ENCODE results near the gene DCAF16. TPM values are rescaled to one million over a fixed set of nuclear protein-coding genes. Genes with fewer than 3 reads are reported as not detected.

The DCAF16 gene
- total RNA-seq, 1 experiment from 2014 or later, result 46.2 TPM

GRCh38 chr4:17757621-17758020 lies 52.9 kb downstream of the DCAF16 start:
- Mint-ChIP-seq H3K27me3 (ENCODE audit: low read depth) (peaks cover 9% of the 10 kb centered on the region), H3K36me3 (ENCODE audit: insufficient read depth in 1 of 3, low read depth in 3 of 3) (no peaks in the 10 kb centered on the region), H3K4me1 (peaks cover 9 to 13% of the 10 kb centered on the region in 2 experiments), H3K27ac (no peak overlapping the region), H3K4me3 (no peak overlapping the region), H3K9me3 (no peaks in the 10 kb centered on the region)
- no peaks in the 10 kb centered on the region for H3K27me3 ChIP-seq (ENCODE audit: insufficient read depth, low read length)
- H3K4me2 ChIP-seq (ENCODE audit: insufficient read depth, insufficient read length, low read length), result no peak overlapping the region
- H3K23me2 ChIP-seq (ENCODE audit: insufficient read length, low read depth, low read length, poor library complexity, severe bottlenecking), result no peaks in the 10 kb centered on the region
- H3K9ac ChIP-seq (ENCODE audit: extremely low read depth, insufficient read length, low read length), result no peak overlapping the region
- H4K5ac ChIP-seq (ENCODE audit: insufficient read length, low read depth, low read length), result no peak overlapping the region
- H2BK5ac ChIP-seq (ENCODE audit: insufficient read length, low read length), result no peak overlapping the region
- H4K91ac ChIP-seq (ENCODE audit: insufficient read length, low read depth, low read length), result no peak overlapping the region
- no peak overlapping the region for H2BK120ac ChIP-seq (ENCODE audit: low read depth, low read length, poor library complexity, severe bottlenecking)
- H3K18ac ChIP-seq (ENCODE audit: insufficient read length, low read depth, low read length), result no peak overlapping the region
- H3K14ac ChIP-seq (ENCODE audit: insufficient read depth, low read length), result no peak overlapping the region
- H3K9me3 ChIP-seq (ENCODE audit: control insufficient read depth, low read depth, low read length), result no peaks in the 10 kb centered on the region
- TF ChIP-seq CTCF (conservative IDR thresholded peaks at IDR 0.05), result no peak
- H2AFZ ChIP-seq (ENCODE audit: low read length), result no peak overlapping the region
- H3K79me2 ChIP-seq (ENCODE audit: insufficient read depth, low read length), result no peaks in the 10 kb centered on the region
- H3K4ac ChIP-seq (ENCODE audit: low read depth, low read length), result no peak overlapping the region
- peaks cover 5% of the 10 kb centered on the region; the same call in 1 of the 2 replicates for H3K4me1 ChIP-seq (ENCODE audit: insufficient read depth, low read length)
- no peak overlapping the region for H3K23ac ChIP-seq (ENCODE audit: insufficient read length, low read depth, low read length)
- WGBS (ENCODE audit: extremely low coverage, insufficient read length, low lambda C conversion rate), result no CpG with 5 or more reads among the region's 1 CpG
- H2BK15ac ChIP-seq (ENCODE audit: low read depth, low read length), result no peak overlapping the region
- H3K27ac ChIP-seq (ENCODE audit: insufficient read length, low read depth, low read length), result no peak overlapping the region
- H3T11ph ChIP-seq (ENCODE audit: low read length), result no peak overlapping the region
- H3K56ac ChIP-seq (ENCODE audit: insufficient read length, low read depth, low read length), result no peak overlapping the region
- H2AK5ac ChIP-seq (ENCODE audit: insufficient read length, low read length), result no peak overlapping the region
- H2BK12ac ChIP-seq (ENCODE audit: insufficient read length, low read depth, low read length), result no peak overlapping the region
- H3K79me1 ChIP-seq (ENCODE audit: insufficient read depth, low read depth, low read length, poor library complexity, severe bottlenecking), result no peaks in the 10 kb centered on the region
- no peaks in the 10 kb centered on the region for H4K20me1 ChIP-seq (ENCODE audit: control insufficient read depth, insufficient read depth, insufficient read length)
- H4K8ac ChIP-seq (replicated peaks; ENCODE audit: insufficient read length, low read depth, low read length), result no peak overlapping the region
- H2BK20ac ChIP-seq (ENCODE audit: low read depth, low read length, poor library complexity, severe bottlenecking), result no peak overlapping the region
- no peak for DNase-seq

All from H9 (cell line).